NCI-H2029 treated with DMSO at 0.1 percent for 48 hours (cell line): ENCODE data around the gene SS18L1.

Experiments
- DNase-seq: peaks from one replicate; lab custom pipeline; 2025; lab: John Stamatoyannopoulos, UW

Gene SS18L1

DNA sequence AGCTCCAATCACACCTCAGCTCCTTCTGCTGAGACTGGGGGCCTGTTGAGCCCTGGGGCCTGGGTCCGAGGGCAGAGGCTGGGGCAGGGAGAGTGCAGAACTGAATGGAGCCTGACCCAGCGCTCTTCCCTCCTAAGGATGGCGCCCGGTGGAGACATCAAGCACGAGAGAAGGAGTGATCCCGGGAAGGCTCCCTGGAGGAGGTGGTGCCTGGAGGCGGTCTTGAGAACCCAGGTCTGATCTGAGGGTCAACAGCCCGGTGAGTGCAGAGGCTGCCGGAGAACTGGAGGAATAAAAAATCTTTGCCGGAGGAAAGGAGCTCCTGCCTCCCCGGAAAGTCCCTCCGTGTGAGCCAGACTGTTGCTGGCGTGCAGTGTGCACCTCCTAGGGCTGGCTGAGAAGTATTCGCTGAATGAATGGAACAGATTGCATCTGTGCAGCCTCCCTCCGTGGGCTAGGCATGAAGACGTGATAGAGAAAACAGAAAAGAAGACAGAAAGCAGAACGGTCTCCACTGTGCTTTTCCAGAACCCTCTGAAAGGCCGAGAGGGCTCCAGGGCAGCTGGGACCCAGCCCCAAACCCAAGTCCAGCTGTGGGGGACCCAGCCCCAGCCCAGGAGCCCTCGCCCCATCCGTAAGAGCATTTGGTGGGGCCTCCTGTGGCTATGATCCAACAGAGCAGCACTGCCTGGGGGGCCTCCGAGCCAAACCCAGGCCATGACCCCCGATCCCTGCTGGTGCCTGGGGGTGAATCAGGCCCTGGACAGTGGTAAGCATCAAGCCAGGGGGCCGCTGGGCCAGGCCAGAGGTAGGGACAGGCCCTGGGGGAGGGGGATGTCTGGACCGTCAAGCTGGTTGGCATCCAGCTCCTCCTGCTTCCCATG is 83.4 kb downstream of the SS18L1 start:
- DNase-seq = no peak

DNA sequence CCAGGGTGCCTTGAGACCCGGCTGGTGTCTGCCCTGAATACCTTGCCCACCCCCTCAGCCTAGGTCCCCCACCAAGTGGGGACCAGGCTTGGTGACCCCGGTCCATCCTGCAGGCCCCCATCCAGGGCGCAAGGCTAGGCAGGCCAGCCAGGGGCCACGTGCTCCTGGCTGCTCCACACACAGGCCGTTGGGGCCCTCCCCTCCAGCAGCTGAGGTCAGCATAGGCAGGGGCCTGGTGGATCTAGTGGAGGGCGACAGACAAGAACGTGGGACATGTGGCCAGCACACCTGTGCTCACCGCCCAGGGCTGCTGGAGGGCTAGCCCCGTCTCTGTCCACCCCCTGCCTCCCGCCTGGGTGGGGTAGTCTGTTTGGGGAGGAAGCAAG is 84.0 kb downstream of the SS18L1 start:
- DNase-seq = no peak

DNA sequence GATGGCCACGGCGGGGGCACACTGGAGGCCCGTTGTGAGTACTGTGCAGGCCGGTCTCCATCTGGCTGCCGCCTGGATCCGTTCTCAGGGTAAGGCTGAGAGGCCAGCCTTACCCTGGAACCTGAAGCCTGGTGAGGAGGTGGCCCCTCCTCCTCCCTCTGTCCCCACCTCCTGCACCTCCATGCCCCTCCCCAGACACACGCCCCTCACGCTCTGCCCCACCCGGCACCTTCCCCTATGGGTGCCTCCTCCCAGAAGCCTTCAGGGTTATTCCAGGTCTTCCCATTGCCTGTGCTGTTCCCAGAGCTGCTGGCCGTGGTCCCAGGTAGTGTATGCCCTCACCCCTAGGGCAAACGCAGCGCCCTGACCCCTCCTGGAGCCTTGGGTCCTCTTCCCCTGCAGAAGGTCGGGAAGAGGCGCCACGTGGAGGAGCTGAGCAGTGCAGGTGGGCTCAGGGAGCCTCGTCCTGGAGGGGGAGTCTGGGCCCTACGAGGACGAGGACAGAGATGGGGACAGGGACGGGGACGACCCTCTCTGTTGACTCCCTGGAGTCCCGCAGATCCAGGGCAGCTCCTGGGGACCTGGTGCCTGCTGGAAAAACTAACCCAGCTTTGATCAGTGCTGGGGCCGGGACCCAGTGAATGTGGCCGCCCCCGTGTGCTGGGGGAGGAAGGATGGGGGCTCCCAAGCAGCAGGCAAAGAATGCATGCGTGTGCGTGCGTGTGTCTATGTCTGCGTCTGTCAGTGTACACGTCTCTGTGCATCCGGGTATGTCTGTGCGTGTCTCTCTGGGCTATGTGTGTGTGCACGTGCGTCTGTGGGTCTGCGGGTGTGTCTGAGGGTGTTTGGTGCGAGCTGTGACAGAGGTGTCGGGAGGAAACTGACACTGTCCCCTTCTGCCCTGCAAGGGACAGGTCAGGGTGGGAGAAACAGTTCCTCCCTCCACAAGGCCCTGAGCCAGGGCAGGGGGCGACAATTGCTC is 84.7 kb downstream of the SS18L1 start:
- DNase-seq = no peak

- DNase-seq = no peak
These were observed 85.5 kb downstream of the SS18L1 start for GRCh38 chr20:62228982-62229545.

- no peak for DNase-seq
These were observed 86.1 kb downstream of the SS18L1 start for GRCh38 chr20:62229667-62230066.

- no peak for DNase-seq
These were observed 86.7 kb downstream of the SS18L1 start for GRCh38 chr20:62230276-62230675.

- no peak for DNase-seq
These were observed 87.1 kb downstream of the SS18L1 start for GRCh38 chr20:62230696-62231095.

DNA sequence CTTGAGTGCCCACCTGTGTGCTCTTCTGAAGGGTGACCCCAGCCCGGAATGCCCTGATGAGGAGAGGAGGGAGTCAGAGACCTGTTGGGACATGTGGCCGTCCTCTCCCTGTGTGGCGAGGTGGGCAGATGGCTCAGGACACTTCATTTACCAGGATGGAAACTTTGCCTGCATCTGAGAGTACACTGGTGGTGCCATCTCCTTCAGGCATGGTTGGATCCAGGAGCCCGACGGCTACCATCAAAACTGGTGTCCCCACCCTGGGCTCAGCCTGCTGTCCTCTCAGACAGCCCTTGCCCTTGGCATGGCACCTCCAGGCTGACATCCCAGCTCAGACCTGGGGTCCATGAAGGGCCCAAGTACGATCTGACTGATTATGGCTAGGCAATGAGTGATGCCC is 87.7 kb downstream of the SS18L1 start:
- DNase-seq = no peak
